ENCODE results near the gene PPFIA3. TPM values are rescaled to one million over a fixed set of nuclear protein-coding genes. Genes with fewer than 3 reads are reported as not detected.
"Not testable (repeated sequence)": the region's sequence is repeated elsewhere in the genome, so short reads cannot be mapped to it uniquely, and the experiment has no call there.

The PPFIA3 gene
- total RNA-seq, 1 experiment from 2014 or later = 21.1 TPM

- peaks cover 7% of the 10 kb centered on the region; the same call in 1 of the 2 replicates for H3K27me3 ChIP-seq (ENCODE audit: control insufficient read depth, insufficient read depth, low read length)
- peak; percentile 94 for DNase-seq
- H3K4me3 ChIP-seq (ENCODE audit: insufficient read depth, low read depth, low read length) = peak overlapping the region; percentile 43
- peaks cover 1% of the 10 kb centered on the region; the same call in 1 of the 2 replicates for H3K36me3 ChIP-seq (replicated peaks; ENCODE audit: control insufficient read depth, insufficient read depth, low read length)
These were observed 26.4 kb downstream of the PPFIA3 start for GRCh38 chr19:49145573-49146407.

GRCh38 chr19:49146408-49146770 lies 27.0 kb downstream of the PPFIA3 start:
- peaks cover 10% of the 10 kb centered on the region; the same call in 1 of the 2 replicates for H3K27me3 ChIP-seq (ENCODE audit: control insufficient read depth, insufficient read depth, low read length)
- DNase-seq = not testable (repeated sequence)
- H3K4me3 ChIP-seq (ENCODE audit: insufficient read depth, low read depth, low read length) = peak overlapping the region; percentile 43

GRCh38 chr19:49148044-49148682 lies 28.8 kb downstream of the PPFIA3 start:
- no peak for DNase-seq
- H3K4me3 ChIP-seq (ENCODE audit: insufficient read depth, low read depth, low read length) = peak overlapping the region; percentile 77

More at GRCh38 chr19:49146408-49146770, 27.0 kb downstream of the PPFIA3 start:
- not testable (repeated sequence) for H3K36me3 ChIP-seq (replicated peaks; ENCODE audit: control insufficient read depth, insufficient read depth, low read length)

GRCh38 chr19:49148784-49149651 lies 29.7 kb downstream of the PPFIA3 start:
- peak; percentile 98 for DNase-seq
- H3K27me3 ChIP-seq (ENCODE audit: control insufficient read depth, insufficient read depth, low read length) = peaks cover 23% of the 10 kb centered on the region
- H3K36me3 ChIP-seq (replicated peaks; ENCODE audit: control insufficient read depth, insufficient read depth, low read length) = no peaks in the 10 kb centered on the region
- H3K4me3 ChIP-seq (ENCODE audit: insufficient read depth, low read depth, low read length) = peak overlapping the region; percentile 94

More at GRCh38 chr19:49148044-49148682, 28.8 kb downstream of the PPFIA3 start:
- no peaks in the 10 kb centered on the region for H3K36me3 ChIP-seq (replicated peaks; ENCODE audit: control insufficient read depth, insufficient read depth, low read length)
- peaks cover 19% of the 10 kb centered on the region for H3K27me3 ChIP-seq (ENCODE audit: control insufficient read depth, insufficient read depth, low read length)

GRCh38 chr19:49149652-49150105 lies 30.3 kb downstream of the PPFIA3 start:
- Histone ChIP-seq H3K27me3 (ENCODE audit: control insufficient read depth, insufficient read depth, low read length) (peaks cover 25% of the 10 kb centered on the region), H3K36me3 (replicated peaks; ENCODE audit: control insufficient read depth, insufficient read depth, low read length) (no peaks in the 10 kb centered on the region), H3K4me3 (ENCODE audit: insufficient read depth, low read depth, low read length) (peak overlapping the region; percentile 94)

GRCh38 chr19:49150106-49150943 lies 31.0 kb downstream of the PPFIA3 start:
- H3K4me3 ChIP-seq (ENCODE audit: insufficient read depth, low read depth, low read length) = peak overlapping the region; percentile 94
- no peaks in the 10 kb centered on the region for H3K36me3 ChIP-seq (replicated peaks; ENCODE audit: control insufficient read depth, insufficient read depth, low read length)
- DNase-seq = peak; percentile 94
- H3K27me3 ChIP-seq (ENCODE audit: control insufficient read depth, insufficient read depth, low read length) = peaks cover 27% of the 10 kb centered on the region

More at GRCh38 chr19:49149652-49150105, 30.3 kb downstream of the PPFIA3 start:
- peak; percentile 84 for DNase-seq

- peaks cover 28% of the 10 kb centered on the region for H3K27me3 ChIP-seq (ENCODE audit: control insufficient read depth, insufficient read depth, low read length)
- H3K36me3 ChIP-seq (replicated peaks; ENCODE audit: control insufficient read depth, insufficient read depth, low read length) = no peaks in the 10 kb centered on the region
- peak overlapping the region; percentile 94 for H3K4me3 ChIP-seq (ENCODE audit: insufficient read depth, low read depth, low read length)
- DNase-seq = no peak
These were observed 31.6 kb downstream of the PPFIA3 start for GRCh38 chr19:49150944-49151243.

- peak overlapping the region; percentile 94; the same call in 1 of the 2 replicates for H3K4me3 ChIP-seq (ENCODE audit: insufficient read depth, low read depth, low read length)
- peak; percentile 98 for DNase-seq
- H3K27me3 ChIP-seq (ENCODE audit: control insufficient read depth, insufficient read depth, low read length) = peaks cover 30% of the 10 kb centered on the region
- no peaks in the 10 kb centered on the region for H3K36me3 ChIP-seq (replicated peaks; ENCODE audit: control insufficient read depth, insufficient read depth, low read length)
These were observed 32.1 kb downstream of the PPFIA3 start for GRCh38 chr19:49151267-49152118.

GRCh38 chr19:49152119-49152550 lies 32.8 kb downstream of the PPFIA3 start:
- H3K36me3 ChIP-seq (replicated peaks; ENCODE audit: control insufficient read depth, insufficient read depth, low read length) = no peaks in the 10 kb centered on the region
- peaks cover 30% of the 10 kb centered on the region for H3K27me3 ChIP-seq (ENCODE audit: control insufficient read depth, insufficient read depth, low read length)
- no peak for DNase-seq
- H3K4me3 ChIP-seq (ENCODE audit: insufficient read depth, low read depth, low read length) = peak overlapping the region; percentile 25; the same call in 1 of the 2 replicates

GRCh38 chr19:49153167-49153809 lies 33.9 kb downstream of the PPFIA3 start:
- H3K36me3 ChIP-seq (replicated peaks; ENCODE audit: control insufficient read depth, insufficient read depth, low read length) = no peaks in the 10 kb centered on the region
- no peak for DNase-seq
- no peak overlapping the region for H3K4me3 ChIP-seq (ENCODE audit: insufficient read depth, low read depth, low read length)
- peaks cover 36% of the 10 kb centered on the region for H3K27me3 ChIP-seq (ENCODE audit: control insufficient read depth, insufficient read depth, low read length)

- Histone ChIP-seq H3K27me3 (ENCODE audit: control insufficient read depth, insufficient read depth, low read length) (peaks cover 38% of the 10 kb centered on the region), H3K4me3 (ENCODE audit: insufficient read depth, low read depth, low read length) (no peak overlapping the region), H3K36me3 (replicated peaks; ENCODE audit: control insufficient read depth, insufficient read depth, low read length) (no peaks in the 10 kb centered on the region)
- no peak for DNase-seq
These were observed 34.9 kb downstream of the PPFIA3 start for GRCh38 chr19:49154279-49154678.

GRCh38 chr19:49155005-49155819 lies 35.9 kb downstream of the PPFIA3 start, which contains the start of gene HRC:
HRC (minus strand) TSS chr19:49155396; CDS start chr19:49155237, 159 bp downstream.
- peak; percentile 56 for DNase-seq
- no peak within 1 kb of the TSS for H3K4me3 ChIP-seq (ENCODE audit: insufficient read depth, low read depth, low read length)
- H3K36me3 ChIP-seq (replicated peaks; ENCODE audit: control insufficient read depth, insufficient read depth, low read length) = no peaks in the 10 kb centered on the region
- peaks cover 38% of the 10 kb centered on the region for H3K27me3 ChIP-seq (ENCODE audit: control insufficient read depth, insufficient read depth, low read length)

Measured in H7 (cell line).